Stimulated activated CD4-positive, alpha-beta T cell treated with anti-CD3 and anti-CD28 coated beads, Interleukin-4, amount 100 ng/mL, for 4 hours (primary cell): Measurements from ENCODE around the gene GNG13.
"Not testable (repeated sequence)": the region's sequence is repeated elsewhere in the genome, so short reads cannot be mapped to it uniquely, and the experiment has no call there.

Experiments
- DNase-seq, 2 experiments: peaks; one replicate each; pipeline ENCODE4 v3.0.0-alpha.2; 2020

Gene GNG13

GRCh38 chr16:776824-777223, 23.7 kb downstream of the GNG13 start:
- no peak for DNase-seq

GRCh38 chr16:776298-776697, 24.2 kb downstream of the GNG13 start:
- DNase-seq = not testable (repeated sequence)

- no peak for DNase-seq
Measured at GRCh38 chr16:775236-775796, 25.2 kb downstream of the GNG13 start.

- DNase-seq = no peak
Measured at GRCh38 chr16:774086-775001, 26.2 kb downstream of the GNG13 start.

- DNase-seq = no peak
Measured at GRCh38 chr16:772959-773358, 27.6 kb downstream of the GNG13 start.

- DNase-seq = no peak
Measured at GRCh38 chr16:770411-770810, 30.1 kb downstream of the GNG13 start.

GRCh38 chr16:769934-770333, 30.6 kb downstream of the GNG13 start:
- no peak for DNase-seq

- no peak for DNase-seq
Measured at GRCh38 chr16:769184-769784, 31.2 kb downstream of the GNG13 start.

- DNase-seq = no peak
Measured at GRCh38 chr16:768428-768827, 32.1 kb downstream of the GNG13 start.

- no peak for DNase-seq
Measured at GRCh38 chr16:767743-768235, 32.7 kb downstream of the GNG13 start.

GRCh38 chr16:766820-767640, 33.5 kb downstream of the GNG13 start:
- no peak for DNase-seq

GRCh38 chr16:766008-766819, 34.3 kb downstream of the GNG13 start:
- no peak for DNase-seq

- DNase-seq = no peak
Measured at GRCh38 chr16:765488-765865, 35.1 kb downstream of the GNG13 start.

GRCh38 chr16:764848-765487, 35.6 kb downstream of the GNG13 start:
- no peak for DNase-seq

GRCh38 chr16:764184-764750, 36.3 kb downstream of the GNG13 start:
- no peak for DNase-seq

- no peak for DNase-seq
Measured at GRCh38 chr16:763369-764183, 37.0 kb downstream of the GNG13 start.

- DNase-seq = no peak
Measured at GRCh38 chr16:762595-763268, 37.8 kb downstream of the GNG13 start.

GRCh38 chr16:761625-762513, 38.7 kb downstream of the GNG13 start:
- no peak for DNase-seq
